ENCODE data around the gene TLR10. TPM values are rescaled to one million over a fixed set of nuclear protein-coding genes. Genes with fewer than 3 reads are reported as not detected.
"Not testable (repeated sequence)": the region's sequence is repeated elsewhere in the genome, so short reads cannot be mapped to it uniquely, and the experiment has no call there.

Gene TLR10
- total RNA-seq, 1 experiment from 2014 or later = not detected

DNA sequence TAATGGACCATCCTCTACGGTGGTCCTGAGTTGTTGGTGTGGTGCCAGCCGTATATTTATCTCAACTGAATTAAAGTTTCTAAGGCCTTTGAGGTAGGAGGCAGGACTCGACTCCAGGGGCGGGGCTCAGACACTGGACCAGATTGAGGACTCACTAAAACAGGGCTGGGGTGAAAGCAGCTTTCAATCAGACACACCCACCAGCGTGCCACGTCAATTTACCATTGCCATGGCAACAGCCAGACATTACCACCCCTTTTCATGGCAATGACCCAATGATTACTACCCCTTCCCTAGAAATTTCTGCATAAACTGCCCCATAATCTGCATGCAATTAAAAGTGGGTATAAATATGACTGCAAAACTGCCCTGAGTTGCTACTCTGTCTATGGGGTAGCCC lies 28.5 kb upstream of the TLR10 start:
- no peaks in the 10 kb centered on the region for H3K27me3 Mint-ChIP-seq (ENCODE audit: unreplicated experiment)
- TF ChIP-seq, protein P1, sequence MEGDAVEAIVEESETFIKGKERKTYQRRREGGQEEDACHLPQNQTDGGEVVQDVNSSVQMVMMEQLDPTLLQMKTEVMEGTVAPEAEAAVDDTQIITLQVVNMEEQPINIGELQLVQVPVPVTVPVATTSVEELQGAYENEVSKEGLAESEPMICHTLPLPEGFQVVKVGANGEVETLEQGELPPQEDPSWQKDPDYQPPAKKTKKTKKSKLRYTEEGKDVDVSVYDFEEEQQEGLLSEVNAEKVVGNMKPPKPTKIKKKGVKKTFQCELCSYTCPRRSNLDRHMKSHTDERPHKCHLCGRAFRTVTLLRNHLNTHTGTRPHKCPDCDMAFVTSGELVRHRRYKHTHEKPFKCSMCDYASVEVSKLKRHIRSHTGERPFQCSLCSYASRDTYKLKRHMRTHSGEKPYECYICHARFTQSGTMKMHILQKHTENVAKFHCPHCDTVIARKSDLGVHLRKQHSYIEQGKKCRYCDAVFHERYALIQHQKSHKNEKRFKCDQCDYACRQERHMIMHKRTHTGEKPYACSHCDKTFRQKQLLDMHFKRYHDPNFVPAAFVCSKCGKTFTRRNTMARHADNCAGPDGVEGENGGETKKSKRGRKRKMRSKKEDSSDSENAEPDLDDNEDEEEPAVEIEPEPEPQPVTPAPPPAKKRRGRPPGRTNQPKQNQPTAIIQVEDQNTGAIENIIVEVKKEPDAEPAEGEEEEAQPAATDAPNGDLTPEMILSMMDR (IDR thresholded peaks at IDR 0.05; ENCODE audit: unreplicated experiment) = no peak
- H3K4me1 Mint-ChIP-seq (ENCODE audit: low read depth, unreplicated experiment) = no peaks in the 10 kb centered on the region
- no peak overlapping the region for H3K4me3 Mint-ChIP-seq (ENCODE audit: low read depth, unreplicated experiment)
- no peaks in the 10 kb centered on the region for H3K9me3 Mint-ChIP-seq (ENCODE audit: low read depth, unreplicated experiment)
- BruUV-seq (replicated peaks) = no TSS peak
- DNase-seq = no peak
- no peaks in the 10 kb centered on the region for H3K36me3 Mint-ChIP-seq (ENCODE audit: insufficient read depth, unreplicated experiment)
- H3K27ac Mint-ChIP-seq (ENCODE audit: unreplicated experiment) = no peak overlapping the region
- intact Hi-C loops (cut with micrococcal nuclease; ENCODE audit: unreplicated experiment) = no loop called here
- CTCF ChIA-PET = no interaction called here

DNA sequence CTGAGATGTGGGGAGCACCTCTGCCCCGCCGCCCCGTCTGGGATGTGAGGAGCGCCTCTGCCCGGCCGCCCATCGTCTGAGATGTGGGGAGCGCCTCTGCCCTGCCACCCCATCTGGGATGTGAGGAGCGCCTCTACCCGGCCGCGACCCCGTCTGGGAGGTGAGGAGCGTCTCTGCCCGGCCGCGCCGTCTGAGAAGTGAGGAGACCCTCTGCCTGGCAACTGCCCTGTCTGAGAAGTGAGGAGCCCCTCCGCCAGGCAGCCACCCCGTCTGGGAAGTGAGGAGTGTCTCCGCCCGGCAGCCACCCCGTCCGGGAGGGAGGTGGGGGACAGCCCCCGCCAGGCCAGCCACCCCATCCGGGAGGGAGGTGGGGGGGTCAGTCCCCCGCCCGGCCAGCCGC lies 24.7 kb upstream of the TLR10 start:
- H3K9me3 Mint-ChIP-seq (ENCODE audit: low read depth, unreplicated experiment); intact Hi-C loops (cut with micrococcal nuclease; ENCODE audit: unreplicated experiment); DNase-seq; H3K27ac Mint-ChIP-seq (ENCODE audit: unreplicated experiment); BruUV-seq (replicated peaks); H3K36me3 Mint-ChIP-seq (ENCODE audit: insufficient read depth, unreplicated experiment); H3K4me1 Mint-ChIP-seq (ENCODE audit: low read depth, unreplicated experiment); H3K27me3 Mint-ChIP-seq (ENCODE audit: unreplicated experiment); CTCF ChIA-PET; H3K4me3 Mint-ChIP-seq (ENCODE audit: low read depth, unreplicated experiment): not testable (repeated sequence)

DNA sequence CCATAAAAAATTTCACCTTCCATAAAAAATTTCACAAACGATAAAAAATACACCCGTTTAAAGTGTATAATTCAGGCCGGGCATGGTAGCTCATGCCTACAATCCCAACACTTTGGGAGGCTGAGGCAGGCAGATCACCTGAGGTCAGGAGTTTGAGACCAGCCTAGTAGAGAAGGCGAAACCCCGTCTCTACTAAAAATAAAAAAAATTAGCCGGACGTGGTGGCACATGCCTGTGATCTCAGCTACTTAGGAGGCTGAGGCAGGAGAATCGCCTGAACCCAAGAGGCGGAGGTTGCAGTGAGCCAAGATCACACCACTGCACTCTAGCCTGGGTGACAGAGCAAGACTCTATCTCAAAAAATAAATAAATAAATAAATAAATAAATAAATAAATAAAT lies 23.5 kb upstream of the TLR10 start:
- H3K9me3 Mint-ChIP-seq (ENCODE audit: low read depth, unreplicated experiment); H3K36me3 Mint-ChIP-seq (ENCODE audit: insufficient read depth, unreplicated experiment); BruUV-seq (replicated peaks); intact Hi-C loops (cut with micrococcal nuclease; ENCODE audit: unreplicated experiment); H3K27ac Mint-ChIP-seq (ENCODE audit: unreplicated experiment); H3K4me1 Mint-ChIP-seq (ENCODE audit: low read depth, unreplicated experiment); DNase-seq; H3K27me3 Mint-ChIP-seq (ENCODE audit: unreplicated experiment); CTCF ChIA-PET; H3K4me3 Mint-ChIP-seq (ENCODE audit: low read depth, unreplicated experiment): not testable (repeated sequence)

DNA sequence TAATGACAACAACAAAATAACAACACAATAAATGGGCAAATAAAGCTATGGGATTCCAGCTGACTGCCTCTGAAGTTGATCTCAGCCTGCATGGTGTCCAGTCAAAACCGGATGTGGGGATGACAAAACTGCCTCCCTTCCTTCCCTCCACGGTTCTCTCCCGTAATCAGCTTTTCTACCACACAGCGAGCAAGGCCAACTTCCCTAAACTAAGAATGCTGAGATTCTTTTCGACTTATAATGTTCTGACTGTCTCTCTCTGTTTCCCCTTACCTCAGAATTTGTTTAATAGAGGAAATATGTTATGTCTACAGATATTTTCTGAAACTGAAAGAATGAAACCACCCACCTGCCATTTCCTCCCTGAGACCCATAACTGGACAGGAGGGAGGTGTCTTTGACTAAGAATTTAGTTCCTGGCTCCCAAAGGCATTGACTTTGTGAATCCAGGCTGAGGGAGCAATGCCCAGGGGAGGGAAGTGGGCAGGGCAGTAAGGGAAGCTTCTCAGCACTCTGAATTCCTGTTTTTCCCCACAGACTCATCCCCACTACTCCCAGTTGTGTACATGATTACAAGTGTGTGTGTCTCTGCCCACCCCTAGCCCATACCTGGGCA lies 22.8 kb upstream of the TLR10 start:
- H3K27me3 Mint-ChIP-seq (ENCODE audit: unreplicated experiment) = no peaks in the 10 kb centered on the region
- H3K4me1 Mint-ChIP-seq (ENCODE audit: low read depth, unreplicated experiment) = no peaks in the 10 kb centered on the region
- no peaks in the 10 kb centered on the region for H3K36me3 Mint-ChIP-seq (ENCODE audit: insufficient read depth, unreplicated experiment)
- DNase-seq = no peak
- peak overlapping the region; percentile 16 for H3K4me3 Mint-ChIP-seq (ENCODE audit: low read depth, unreplicated experiment)
- CTCF ChIA-PET = interaction anchor here (1.5 to 1.6 kb wide), 2 partner anchors 46 to 736 kb away, joined by 4 to 8 read pairs; no protein-coding TSS in a partner anchor
- no peak overlapping the region for H3K27ac Mint-ChIP-seq (ENCODE audit: unreplicated experiment)
- H3K9me3 Mint-ChIP-seq (ENCODE audit: low read depth, unreplicated experiment) = peaks cover 6% of the 10 kb centered on the region
- intact Hi-C loops (cut with micrococcal nuclease; ENCODE audit: unreplicated experiment) = loop anchor here (2.0 kb wide), 1 partner anchor 45 kb away; no protein-coding TSS in a partner anchor
- no TSS peak for BruUV-seq (replicated peaks)
- TF ChIP-seq, protein P1 (IDR thresholded peaks at IDR 0.05; ENCODE audit: unreplicated experiment) = no peak

DNA sequence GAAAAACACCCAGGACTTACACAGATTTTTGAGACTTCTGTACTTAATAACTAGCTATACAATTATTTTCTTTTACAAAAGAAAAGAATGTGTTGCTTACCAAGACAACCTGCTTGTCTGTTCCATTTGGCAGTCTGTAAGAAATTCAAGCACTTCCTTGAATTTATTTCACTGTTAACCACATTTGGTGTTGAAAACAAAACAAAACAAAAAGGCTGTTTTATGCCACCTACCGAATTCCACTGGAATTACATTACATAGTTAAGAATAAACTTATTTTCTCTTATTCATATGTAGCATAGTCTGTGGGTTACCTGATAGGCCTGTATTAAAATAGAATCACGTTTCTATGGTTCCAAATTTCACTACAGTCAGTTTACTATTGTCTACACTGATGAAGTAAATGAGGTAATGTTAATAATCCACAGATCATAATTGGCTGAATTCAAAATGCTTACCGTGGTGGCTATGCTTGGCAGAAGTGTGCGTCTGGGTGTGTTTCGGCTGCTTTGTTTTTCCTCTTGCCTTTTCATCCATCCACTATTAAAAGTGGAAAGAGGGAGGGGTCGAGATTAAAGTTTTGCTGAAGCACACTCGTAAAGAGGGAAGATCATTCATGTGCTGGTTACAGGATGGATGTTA lies 22.0 kb upstream of the TLR10 start, which contains the start of gene TLR1:
TSS of gene TLR1 (minus strand) at position 138 of the 642 bp plus-strand sequence. CDS start 5,960 bp downstream, outside the sequence.
- DNase-seq = no peak
- Mint-ChIP-seq H3K4me3 (ENCODE audit: low read depth, unreplicated experiment) (peak within 1 kb of the TSS; percentile 16), H3K27ac (ENCODE audit: unreplicated experiment) (no peak within 1 kb of the TSS), H3K27me3 (ENCODE audit: unreplicated experiment) (no peaks in the 10 kb centered on the region), H3K36me3 (ENCODE audit: insufficient read depth, unreplicated experiment) (no peaks in the 10 kb centered on the region), H3K9me3 (ENCODE audit: low read depth, unreplicated experiment) (peaks cover 8% of the 10 kb centered on the region), H3K4me1 (ENCODE audit: low read depth, unreplicated experiment) (no peaks in the 10 kb centered on the region)
- CTCF ChIA-PET = interaction anchor here (0.7 to 1.6 kb wide), 5 partner anchors 22 to 736 kb away, joined by 3 to 8 read pairs (median 3); partner anchors contain the start of gene TLR10
- intact Hi-C loops (cut with micrococcal nuclease; ENCODE audit: unreplicated experiment) = loop anchor here (1.0 to 2.0 kb wide), 2 partner anchors 16 to 44 kb away; no protein-coding TSS in a partner anchor
- TF ChIP-seq, protein P1 (IDR thresholded peaks at IDR 0.05; ENCODE audit: unreplicated experiment) = peak; percentile 15
- no TSS peak for BruUV-seq (replicated peaks)
